Measurements from ENCODE around the gene LPAR3.

The LPAR3 gene, protein sequence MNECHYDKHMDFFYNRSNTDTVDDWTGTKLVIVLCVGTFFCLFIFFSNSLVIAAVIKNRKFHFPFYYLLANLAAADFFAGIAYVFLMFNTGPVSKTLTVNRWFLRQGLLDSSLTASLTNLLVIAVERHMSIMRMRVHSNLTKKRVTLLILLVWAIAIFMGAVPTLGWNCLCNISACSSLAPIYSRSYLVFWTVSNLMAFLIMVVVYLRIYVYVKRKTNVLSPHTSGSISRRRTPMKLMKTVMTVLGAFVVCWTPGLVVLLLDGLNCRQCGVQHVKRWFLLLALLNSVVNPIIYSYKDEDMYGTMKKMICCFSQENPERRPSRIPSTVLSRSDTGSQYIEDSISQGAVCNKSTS

DNA sequence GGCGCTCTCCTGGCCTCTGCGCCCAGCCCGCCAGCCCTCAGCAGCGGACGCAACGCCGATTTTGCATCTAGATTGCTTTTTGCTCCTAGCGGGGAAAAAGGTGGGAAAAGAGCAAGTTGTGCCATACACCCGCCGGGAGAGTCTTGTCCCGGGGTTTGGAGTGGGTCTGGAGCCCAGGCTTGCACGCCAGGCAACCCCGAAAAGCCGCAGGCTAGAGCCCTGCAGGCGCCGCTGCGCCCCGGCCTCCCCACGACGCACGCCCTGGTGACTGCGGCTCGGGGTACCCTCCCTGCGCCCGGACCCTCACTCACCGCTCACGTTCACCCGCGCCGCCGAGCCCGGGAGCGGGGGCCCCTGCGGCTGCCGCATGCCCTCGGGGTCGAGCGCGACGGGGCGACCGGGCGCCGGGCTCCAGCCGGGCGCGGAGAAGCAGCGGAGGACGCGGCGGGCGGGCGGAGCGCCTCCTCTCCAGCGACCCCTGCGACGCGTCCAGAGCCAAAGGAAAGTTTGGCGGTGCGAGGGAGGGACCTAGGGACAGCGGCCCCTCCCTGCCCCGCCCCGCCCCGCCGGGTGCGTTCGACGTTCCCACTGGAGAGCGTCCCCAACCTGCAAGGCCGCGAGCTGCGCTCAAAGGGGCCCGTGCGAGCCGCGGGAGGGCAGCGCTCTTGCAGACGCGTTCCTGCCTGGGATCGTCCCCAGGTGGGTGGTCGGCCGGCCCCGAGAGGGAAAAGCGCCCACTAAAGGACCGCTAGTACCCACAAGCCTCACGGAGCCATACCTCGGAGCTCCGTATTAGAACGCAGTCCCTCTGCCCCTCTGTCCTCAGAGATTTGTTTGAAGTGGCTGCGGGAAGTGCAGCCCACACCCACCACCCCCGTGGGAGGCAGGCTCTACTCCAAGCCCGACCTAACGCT, at the start of gene LPAR3:
LPAR3 (minus strand) TSS at position 502 of the 914 bp plus-strand sequence. CDS start 27,086 bp downstream, outside the sequence.
- Histone ChIP-seq H3K36me3 (ENCODE audit: control insufficient read depth in 2 of 2, insufficient read depth in 1 of 2, low read length in 2 of 2) (no peaks in the 10 kb centered on the region), H3K27ac (ENCODE audit: extremely low read depth, low read depth, low read length) (peak within 1 kb of the TSS; percentile 19; the same call in 1 of the 2 replicates), H3K4me3 (ENCODE audit: low read depth, low read length) (peak within 1 kb of the TSS; percentile 46), H3K4me1 (ENCODE audit: control insufficient read depth, insufficient read depth, low read length) (no peaks in the 10 kb centered on the region), H3K9me3 (ENCODE audit: control insufficient read depth, insufficient read depth, low read depth, low read length) (no peaks in the 10 kb centered on the region)
- ChIA-PET CTCF (interaction anchor here (0.7 to 1.3 kb wide), 2 partner anchors 42 to 900 kb away, joined by 3 to 4 read pairs; no protein-coding TSS in a partner anchor), POLR2A (no interaction called here)
- TF ChIP-seq, protein P1, sequence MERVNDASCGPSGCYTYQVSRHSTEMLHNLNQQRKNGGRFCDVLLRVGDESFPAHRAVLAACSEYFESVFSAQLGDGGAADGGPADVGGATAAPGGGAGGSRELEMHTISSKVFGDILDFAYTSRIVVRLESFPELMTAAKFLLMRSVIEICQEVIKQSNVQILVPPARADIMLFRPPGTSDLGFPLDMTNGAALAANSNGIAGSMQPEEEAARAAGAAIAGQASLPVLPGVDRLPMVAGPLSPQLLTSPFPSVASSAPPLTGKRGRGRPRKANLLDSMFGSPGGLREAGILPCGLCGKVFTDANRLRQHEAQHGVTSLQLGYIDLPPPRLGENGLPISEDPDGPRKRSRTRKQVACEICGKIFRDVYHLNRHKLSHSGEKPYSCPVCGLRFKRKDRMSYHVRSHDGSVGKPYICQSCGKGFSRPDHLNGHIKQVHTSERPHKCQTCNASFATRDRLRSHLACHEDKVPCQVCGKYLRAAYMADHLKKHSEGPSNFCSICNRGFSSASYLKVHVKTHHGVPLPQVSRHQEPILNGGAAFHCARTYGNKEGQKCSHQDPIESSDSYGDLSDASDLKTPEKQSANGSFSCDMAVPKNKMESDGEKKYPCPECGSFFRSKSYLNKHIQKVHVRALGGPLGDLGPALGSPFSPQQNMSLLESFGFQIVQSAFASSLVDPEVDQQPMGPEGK (tag by site-specific recombination; IDR thresholded peaks at IDR 0.05), result peak; percentile 65
- TF ChIP-seq PRDM1 (tag by site-specific recombination; IDR thresholded peaks at IDR 0.05) (0 out of 2 replicates have a peak, but pooled peaks have one; percentile 10), ZNF792 (tag by site-specific recombination; IDR thresholded peaks at IDR 0.05) (peak; percentile 29; the same call in 1 of the 2 replicates), ZNF777 (tag by site-specific recombination; IDR thresholded peaks at IDR 0.05; ENCODE audit: borderline replicate concordance) (peak; percentile 95), ZNF544 (tag by site-specific recombination; IDR thresholded peaks at IDR 0.05) (no peak), KLF9 (tag by site-specific recombination; IDR thresholded peaks at IDR 0.05; ENCODE audit: low read depth) (peak; percentile 73), ZBTB8A (tag by site-specific recombination; IDR thresholded peaks at IDR 0.05) (peak; percentile 85), ZNF341 (tag by site-specific recombination; IDR thresholded peaks at IDR 0.05; ENCODE audit: low read depth) (peak; percentile 93), ZNF768 (tag by site-specific recombination; IDR thresholded peaks at IDR 0.05) (no peak), TCF7L2 (IDR thresholded peaks at IDR 0.05; ENCODE audit: borderline replicate concordance, low read depth, low read length) (no peak), ZBTB17 (tag by site-specific recombination; IDR thresholded peaks at IDR 0.05) (peak; percentile 78), ZNF391 (tag by site-specific recombination; IDR thresholded peaks at IDR 0.05; ENCODE audit: borderline replicate concordance, low read depth) (peak; percentile 65), ZNF426 (tag by site-specific recombination; IDR thresholded peaks at IDR 0.05) (no peak), ZBTB20 (tag by site-specific recombination; IDR thresholded peaks at IDR 0.05) (peak; percentile 82; the same call in 1 of the 2 replicates)
- TF ChIP-seq, protein P2, sequence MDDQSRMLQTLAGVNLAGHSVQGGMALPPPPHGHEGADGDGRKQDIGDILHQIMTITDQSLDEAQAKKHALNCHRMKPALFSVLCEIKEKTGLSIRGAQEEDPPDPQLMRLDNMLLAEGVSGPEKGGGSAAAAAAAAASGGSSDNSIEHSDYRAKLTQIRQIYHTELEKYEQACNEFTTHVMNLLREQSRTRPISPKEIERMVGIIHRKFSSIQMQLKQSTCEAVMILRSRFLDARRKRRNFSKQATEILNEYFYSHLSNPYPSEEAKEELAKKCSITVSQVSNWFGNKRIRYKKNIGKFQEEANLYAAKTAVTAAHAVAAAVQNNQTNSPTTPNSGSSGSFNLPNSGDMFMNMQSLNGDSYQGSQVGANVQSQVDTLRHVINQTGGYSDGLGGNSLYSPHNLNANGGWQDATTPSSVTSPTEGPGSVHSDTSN (CRISPR knock-in tag; IDR thresholded peaks at IDR 0.05), result 0 out of 2 replicates have a peak, but pooled peaks have one; percentile 43
- TF ChIP-seq, protein P3, sequence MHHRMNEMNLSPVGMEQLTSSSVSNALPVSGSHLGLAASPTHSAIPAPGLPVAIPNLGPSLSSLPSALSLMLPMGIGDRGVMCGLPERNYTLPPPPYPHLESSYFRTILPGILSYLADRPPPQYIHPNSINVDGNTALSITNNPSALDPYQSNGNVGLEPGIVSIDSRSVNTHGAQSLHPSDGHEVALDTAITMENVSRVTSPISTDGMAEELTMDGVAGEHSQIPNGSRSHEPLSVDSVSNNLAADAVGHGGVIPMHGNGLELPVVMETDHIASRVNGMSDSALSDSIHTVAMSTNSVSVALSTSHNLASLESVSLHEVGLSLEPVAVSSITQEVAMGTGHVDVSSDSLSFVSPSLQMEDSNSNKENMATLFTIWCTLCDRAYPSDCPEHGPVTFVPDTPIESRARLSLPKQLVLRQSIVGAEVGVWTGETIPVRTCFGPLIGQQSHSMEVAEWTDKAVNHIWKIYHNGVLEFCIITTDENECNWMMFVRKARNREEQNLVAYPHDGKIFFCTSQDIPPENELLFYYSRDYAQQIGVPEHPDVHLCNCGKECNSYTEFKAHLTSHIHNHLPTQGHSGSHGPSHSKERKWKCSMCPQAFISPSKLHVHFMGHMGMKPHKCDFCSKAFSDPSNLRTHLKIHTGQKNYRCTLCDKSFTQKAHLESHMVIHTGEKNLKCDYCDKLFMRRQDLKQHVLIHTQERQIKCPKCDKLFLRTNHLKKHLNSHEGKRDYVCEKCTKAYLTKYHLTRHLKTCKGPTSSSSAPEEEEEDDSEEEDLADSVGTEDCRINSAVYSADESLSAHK (tag by site-specific recombination; IDR thresholded peaks at IDR 0.05), result 0 out of 2 replicates have a peak, but pooled peaks have one; percentile 15
- TF ChIP-seq, protein P4, sequence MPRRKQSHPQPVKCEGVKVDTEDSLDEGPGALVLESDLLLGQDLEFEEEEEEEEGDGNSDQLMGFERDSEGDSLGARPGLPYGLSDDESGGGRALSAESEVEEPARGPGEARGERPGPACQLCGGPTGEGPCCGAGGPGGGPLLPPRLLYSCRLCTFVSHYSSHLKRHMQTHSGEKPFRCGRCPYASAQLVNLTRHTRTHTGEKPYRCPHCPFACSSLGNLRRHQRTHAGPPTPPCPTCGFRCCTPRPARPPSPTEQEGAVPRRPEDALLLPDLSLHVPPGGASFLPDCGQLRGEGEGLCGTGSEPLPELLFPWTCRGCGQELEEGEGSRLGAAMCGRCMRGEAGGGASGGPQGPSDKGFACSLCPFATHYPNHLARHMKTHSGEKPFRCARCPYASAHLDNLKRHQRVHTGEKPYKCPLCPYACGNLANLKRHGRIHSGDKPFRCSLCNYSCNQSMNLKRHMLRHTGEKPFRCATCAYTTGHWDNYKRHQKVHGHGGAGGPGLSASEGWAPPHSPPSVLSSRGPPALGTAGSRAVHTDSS (tag by site-specific recombination; IDR thresholded peaks at IDR 0.05), result no peak
- TF ChIP-seq, protein P5, sequence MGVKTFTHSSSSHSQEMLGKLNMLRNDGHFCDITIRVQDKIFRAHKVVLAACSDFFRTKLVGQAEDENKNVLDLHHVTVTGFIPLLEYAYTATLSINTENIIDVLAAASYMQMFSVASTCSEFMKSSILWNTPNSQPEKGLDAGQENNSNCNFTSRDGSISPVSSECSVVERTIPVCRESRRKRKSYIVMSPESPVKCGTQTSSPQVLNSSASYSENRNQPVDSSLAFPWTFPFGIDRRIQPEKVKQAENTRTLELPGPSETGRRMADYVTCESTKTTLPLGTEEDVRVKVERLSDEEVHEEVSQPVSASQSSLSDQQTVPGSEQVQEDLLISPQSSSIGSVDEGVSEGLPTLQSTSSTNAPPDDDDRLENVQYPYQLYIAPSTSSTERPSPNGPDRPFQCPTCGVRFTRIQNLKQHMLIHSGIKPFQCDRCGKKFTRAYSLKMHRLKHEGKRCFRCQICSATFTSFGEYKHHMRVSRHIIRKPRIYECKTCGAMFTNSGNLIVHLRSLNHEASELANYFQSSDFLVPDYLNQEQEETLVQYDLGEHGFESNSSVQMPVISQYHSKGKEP (tag by site-specific recombination; IDR thresholded peaks at IDR 0.05), result no peak
- TF ChIP-seq, protein P6, sequence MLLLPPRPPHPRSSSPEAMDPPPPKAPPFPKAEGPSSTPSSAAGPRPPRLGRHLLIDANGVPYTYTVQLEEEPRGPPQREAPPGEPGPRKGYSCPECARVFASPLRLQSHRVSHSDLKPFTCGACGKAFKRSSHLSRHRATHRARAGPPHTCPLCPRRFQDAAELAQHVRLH (tag by site-specific recombination; IDR thresholded peaks at IDR 0.05), result no peak
- TF ChIP-seq, protein P7, sequence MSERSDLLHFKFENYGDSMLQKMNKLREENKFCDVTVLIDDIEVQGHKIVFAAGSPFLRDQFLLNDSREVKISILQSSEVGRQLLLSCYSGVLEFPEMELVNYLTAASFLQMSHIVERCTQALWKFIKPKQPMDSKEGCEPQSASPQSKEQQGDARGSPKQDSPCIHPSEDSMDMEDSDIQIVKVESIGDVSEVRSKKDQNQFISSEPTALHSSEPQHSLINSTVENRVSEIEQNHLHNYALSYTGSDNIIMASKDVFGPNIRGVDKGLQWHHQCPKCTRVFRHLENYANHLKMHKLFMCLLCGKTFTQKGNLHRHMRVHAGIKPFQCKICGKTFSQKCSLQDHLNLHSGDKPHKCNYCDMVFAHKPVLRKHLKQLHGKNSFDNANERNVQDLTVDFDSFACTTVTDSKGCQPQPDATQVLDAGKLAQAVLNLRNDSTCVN (tag by site-specific recombination; optimal IDR thresholded peaks at IDR 0.05), result peak; percentile 74
- TF ChIP-seq, protein P8, sequence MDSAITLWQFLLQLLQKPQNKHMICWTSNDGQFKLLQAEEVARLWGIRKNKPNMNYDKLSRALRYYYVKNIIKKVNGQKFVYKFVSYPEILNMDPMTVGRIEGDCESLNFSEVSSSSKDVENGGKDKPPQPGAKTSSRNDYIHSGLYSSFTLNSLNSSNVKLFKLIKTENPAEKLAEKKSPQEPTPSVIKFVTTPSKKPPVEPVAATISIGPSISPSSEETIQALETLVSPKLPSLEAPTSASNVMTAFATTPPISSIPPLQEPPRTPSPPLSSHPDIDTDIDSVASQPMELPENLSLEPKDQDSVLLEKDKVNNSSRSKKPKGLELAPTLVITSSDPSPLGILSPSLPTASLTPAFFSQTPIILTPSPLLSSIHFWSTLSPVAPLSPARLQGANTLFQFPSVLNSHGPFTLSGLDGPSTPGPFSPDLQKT (IDR thresholded peaks at IDR 0.05; ENCODE audit: borderline replicate concordance, low read depth, low read length), result no peak
